WTC11 (cell line): ENCODE results near the gene AGAP3.

Experiments used
- CREB1 ChIP-seq: sonication (generic); formaldehyde crosslinking; IDR thresholded peaks from 2 replicates; pipeline ENCODE4 v1.8.0; 2023; ENCODE audit warnings: mild to moderate bottlenecking, missing genetic modification reagents
- JUN ChIP-seq: sonication (generic); formaldehyde crosslinking; IDR thresholded peaks from 2 replicates; pipeline ENCODE4 v1.8.0; 2023; ENCODE audit warnings: mild to moderate bottlenecking, missing genetic modification reagents
- NR1H2 ChIP-seq: sonication (generic); formaldehyde crosslinking; IDR thresholded peaks from 2 replicates; pipeline ENCODE4 v1.9.0; 2021; ENCODE audit warnings: mild to moderate bottlenecking, moderate library complexity, missing genetic modification reagents
- TF ChIP-seq, protein P1 (sequence below): fragments of 200-600 bp; IDR thresholded peaks from 2 replicates; pipeline ENCODE4 v1.8.0; 2022; ENCODE audit warnings: antibody characterized with exemption
- TF ChIP-seq, protein P2 (sequence below): sonication (generic); formaldehyde crosslinking; IDR thresholded peaks from 2 replicates; pipeline ENCODE4 v1.8.0; 2022; ENCODE audit warnings: mild to moderate bottlenecking, missing genetic modification reagents
- TF ChIP-seq, protein P3 (sequence below): sonication (generic); formaldehyde crosslinking; IDR thresholded peaks from 2 replicates; pipeline ENCODE4 v1.8.1; 2023; ENCODE audit warnings: mild to moderate bottlenecking, missing genetic modification reagents, moderate library complexity

DNA sequence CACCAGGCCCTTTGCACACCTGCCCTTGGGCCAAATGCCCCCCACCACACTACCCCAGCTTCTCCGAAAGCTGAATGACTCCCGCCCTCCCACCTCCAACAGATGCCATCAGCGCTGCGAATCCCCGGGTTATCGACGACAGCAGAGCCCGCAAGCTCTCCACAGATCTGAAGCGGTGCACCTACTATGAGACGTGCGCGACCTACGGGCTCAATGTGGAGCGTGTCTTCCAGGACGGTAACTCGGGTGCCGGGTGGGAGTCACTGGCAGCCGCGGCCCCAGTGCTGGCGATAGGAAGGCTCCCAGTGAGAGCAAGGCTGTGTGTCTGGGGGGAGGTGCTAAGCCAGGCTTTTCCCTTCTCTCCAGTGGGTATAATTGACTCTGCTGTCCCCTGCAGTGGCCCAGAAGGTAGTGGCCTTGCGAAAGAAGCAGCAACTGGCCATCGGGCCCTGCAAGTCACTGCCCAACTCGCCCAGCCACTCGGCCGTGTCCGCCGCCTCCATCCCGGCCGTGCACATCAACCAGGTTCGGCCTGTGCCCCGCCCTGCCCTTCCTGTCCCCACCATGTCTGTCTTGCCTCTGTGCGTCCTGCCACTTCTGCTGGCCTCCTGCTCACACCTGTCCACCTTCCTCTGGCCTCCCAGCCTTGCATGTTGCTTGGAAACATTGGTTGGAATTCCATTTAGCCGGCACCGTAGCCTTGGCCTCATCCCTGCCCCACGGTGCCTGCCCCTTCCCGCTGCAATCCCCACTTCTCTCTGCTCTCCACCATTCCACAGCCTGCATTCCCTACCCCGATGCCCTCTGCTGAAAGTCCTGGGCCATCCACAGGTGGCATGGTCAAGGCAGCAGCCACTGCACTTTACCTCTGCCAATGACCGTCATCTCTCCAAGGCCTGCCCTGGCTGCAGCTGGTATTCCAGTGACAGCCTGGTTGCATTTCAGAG, 32.1 kb downstream of the AGAP3 start:
- TF ChIP-seq, protein P1, sequence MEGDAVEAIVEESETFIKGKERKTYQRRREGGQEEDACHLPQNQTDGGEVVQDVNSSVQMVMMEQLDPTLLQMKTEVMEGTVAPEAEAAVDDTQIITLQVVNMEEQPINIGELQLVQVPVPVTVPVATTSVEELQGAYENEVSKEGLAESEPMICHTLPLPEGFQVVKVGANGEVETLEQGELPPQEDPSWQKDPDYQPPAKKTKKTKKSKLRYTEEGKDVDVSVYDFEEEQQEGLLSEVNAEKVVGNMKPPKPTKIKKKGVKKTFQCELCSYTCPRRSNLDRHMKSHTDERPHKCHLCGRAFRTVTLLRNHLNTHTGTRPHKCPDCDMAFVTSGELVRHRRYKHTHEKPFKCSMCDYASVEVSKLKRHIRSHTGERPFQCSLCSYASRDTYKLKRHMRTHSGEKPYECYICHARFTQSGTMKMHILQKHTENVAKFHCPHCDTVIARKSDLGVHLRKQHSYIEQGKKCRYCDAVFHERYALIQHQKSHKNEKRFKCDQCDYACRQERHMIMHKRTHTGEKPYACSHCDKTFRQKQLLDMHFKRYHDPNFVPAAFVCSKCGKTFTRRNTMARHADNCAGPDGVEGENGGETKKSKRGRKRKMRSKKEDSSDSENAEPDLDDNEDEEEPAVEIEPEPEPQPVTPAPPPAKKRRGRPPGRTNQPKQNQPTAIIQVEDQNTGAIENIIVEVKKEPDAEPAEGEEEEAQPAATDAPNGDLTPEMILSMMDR, result no peak
- TF ChIP-seq, protein P2, sequence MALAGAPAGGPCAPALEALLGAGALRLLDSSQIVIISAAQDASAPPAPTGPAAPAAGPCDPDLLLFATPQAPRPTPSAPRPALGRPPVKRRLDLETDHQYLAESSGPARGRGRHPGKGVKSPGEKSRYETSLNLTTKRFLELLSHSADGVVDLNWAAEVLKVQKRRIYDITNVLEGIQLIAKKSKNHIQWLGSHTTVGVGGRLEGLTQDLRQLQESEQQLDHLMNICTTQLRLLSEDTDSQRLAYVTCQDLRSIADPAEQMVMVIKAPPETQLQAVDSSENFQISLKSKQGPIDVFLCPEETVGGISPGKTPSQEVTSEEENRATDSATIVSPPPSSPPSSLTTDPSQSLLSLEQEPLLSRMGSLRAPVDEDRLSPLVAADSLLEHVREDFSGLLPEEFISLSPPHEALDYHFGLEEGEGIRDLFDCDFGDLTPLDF (CRISPR knock-in tag), result no peak
- TF ChIP-seq CREB1 (CRISPR knock-in tag), result no peak
- no peak for TF ChIP-seq NR1H2 (CRISPR knock-in tag)
- TF ChIP-seq, protein P3, sequence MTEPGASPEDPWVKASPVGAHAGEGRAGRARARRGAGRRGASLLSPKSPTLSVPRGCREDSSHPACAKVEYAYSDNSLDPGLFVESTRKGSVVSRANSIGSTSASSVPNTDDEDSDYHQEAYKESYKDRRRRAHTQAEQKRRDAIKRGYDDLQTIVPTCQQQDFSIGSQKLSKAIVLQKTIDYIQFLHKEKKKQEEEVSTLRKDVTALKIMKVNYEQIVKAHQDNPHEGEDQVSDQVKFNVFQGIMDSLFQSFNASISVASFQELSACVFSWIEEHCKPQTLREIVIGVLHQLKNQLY, result no peak
- TF ChIP-seq JUN, result no peak
